Suprapubic skin (tissue), 3 donors: ENCODE measurements around the gene GRPEL2.

Experiments used
- POLR2AphosphoS5 ChIP-seq, 3 donors: sonication (generic); formaldehyde crosslinking; IDR thresholded peaks; one replicate each; pipeline ENCODE4 v1.6.1; 2017; ENCODE audit warnings: antibody characterized with exemption in 3 of 3
- TF ChIP-seq, protein P1 (sequence below), 2 donors: fragments of 200-600 bp in 1 of 2; fragments of 450-650 bp in 1 of 2; sonication (generic) in 1 of 2; IDR thresholded peaks; one replicate each; pipeline ENCODE4 v1.5.1; 2016 to 2019; ENCODE audit warnings: antibody characterized with exemption in 2 of 2, mild to moderate bottlenecking in 1 of 2, moderate library complexity in 1 of 2

DNA sequence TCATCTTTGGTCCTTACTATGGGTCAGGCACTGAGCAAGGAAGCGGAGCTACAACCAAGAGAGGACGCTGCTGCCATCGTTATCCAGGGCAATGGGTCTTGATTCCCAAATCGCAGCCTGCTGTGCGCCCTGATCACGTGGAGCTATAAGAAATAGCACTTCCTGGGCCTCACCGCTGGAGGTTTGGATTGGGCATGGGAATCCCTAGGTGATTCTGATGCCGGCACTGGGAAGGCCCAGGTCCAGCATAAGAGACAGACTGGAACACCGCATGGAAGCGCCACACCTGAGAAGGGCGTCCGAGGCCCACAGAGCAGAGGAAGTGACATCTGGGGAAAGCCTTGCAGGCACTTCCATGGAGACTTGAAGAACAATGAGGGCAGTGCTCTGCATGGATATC, 30.8 kb downstream of the GRPEL2 start:
- no peak for TF ChIP-seq POLR2AphosphoS5 (IDR thresholded peaks at IDR 0.05)
- TF ChIP-seq, protein P1, sequence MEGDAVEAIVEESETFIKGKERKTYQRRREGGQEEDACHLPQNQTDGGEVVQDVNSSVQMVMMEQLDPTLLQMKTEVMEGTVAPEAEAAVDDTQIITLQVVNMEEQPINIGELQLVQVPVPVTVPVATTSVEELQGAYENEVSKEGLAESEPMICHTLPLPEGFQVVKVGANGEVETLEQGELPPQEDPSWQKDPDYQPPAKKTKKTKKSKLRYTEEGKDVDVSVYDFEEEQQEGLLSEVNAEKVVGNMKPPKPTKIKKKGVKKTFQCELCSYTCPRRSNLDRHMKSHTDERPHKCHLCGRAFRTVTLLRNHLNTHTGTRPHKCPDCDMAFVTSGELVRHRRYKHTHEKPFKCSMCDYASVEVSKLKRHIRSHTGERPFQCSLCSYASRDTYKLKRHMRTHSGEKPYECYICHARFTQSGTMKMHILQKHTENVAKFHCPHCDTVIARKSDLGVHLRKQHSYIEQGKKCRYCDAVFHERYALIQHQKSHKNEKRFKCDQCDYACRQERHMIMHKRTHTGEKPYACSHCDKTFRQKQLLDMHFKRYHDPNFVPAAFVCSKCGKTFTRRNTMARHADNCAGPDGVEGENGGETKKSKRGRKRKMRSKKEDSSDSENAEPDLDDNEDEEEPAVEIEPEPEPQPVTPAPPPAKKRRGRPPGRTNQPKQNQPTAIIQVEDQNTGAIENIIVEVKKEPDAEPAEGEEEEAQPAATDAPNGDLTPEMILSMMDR (IDR thresholded peaks at IDR 0.05): no peak
